G401 (cell line): ENCODE data around the gene CLEC4M. TPM values are rescaled to one million over a fixed set of nuclear protein-coding genes. Genes with fewer than 3 reads are reported as not detected.

Source experiments
- DNase-seq: peaks from one replicate; pipeline ENCODE4 v3.0.0-alpha.2; 2015; ENCODE audit warnings: low spot score
- in situ Hi-C: cut with HindIII; loops from 2 replicates; pipeline ENCODE4 v1.10.0; 2016; ENCODE audit warnings: low sequenced_read_pairs, mixed read lengths
- total RNA-seq: library from RNA; depleted of rRNA; stranded (reverse); fragments of >200 nt; shearing (Covaris generic); gene quantifications from 2 replicates; pipeline ENCODE4 v1.2.3, GENCODE V29; 2014; rRNA removed

The CLEC4M gene, protein sequence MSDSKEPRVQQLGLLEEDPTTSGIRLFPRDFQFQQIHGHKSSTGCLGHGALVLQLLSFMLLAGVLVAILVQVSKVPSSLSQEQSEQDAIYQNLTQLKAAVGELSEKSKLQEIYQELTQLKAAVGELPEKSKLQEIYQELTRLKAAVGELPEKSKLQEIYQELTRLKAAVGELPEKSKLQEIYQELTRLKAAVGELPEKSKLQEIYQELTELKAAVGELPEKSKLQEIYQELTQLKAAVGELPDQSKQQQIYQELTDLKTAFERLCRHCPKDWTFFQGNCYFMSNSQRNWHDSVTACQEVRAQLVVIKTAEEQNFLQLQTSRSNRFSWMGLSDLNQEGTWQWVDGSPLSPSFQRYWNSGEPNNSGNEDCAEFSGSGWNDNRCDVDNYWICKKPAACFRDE
- total RNA-seq: not detected in 2 replicates

DNA sequence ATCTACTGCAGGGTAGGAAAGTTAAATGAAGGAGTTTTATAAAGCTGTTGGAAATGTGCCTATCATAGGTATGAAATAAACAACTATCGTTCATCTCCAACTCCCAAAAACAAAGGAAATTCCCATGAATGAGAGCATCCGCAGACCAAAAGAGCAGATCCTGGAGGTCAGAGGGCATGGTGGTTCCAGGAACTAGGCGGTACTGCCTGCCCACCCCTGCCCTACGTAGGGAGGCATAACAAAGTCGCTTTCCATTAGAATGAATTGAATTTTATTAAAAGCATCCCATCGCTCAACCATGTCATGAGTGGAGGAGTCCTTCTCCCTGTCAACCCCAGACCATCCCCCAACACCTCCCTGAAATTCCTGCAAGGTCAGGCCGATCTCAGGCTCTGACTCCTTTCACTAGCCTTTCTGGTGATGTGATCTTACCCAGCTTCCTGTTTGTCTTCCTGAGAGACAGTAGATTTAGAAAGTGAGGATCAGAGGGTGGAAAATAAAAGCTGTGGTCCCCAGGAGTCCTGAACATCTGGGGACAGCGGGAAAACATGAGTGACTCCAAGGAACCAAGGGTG lies at the start of gene CLEC4M:
Gene CLEC4M (plus strand): TSS at position 525 of the 575 bp plus-strand sequence. CDS start 24 bp downstream, at position 549.
- in situ Hi-C loops: no loop called here
- no peak for DNase-seq

DNA sequence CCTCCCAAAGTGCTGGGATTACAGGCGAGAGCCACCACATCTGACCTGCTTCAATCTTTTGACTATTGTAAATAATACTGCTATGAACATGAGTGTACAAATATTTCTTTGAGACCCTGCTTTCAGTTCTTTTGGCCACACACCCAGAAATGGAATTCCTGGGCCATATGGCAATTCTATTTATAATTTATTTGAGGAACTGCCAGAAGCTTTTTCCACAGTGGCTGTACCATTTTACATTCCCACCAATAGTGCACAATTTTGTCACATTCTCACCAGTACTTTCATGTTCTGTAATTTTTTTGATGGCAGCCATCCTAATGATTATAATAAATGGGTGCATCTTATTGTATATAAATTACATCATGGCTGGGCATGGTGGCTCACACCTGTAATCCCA lies 47.4 kb upstream of the CLEC4M start:
- in situ Hi-C loops: no loop called here
- DNase-seq: peak; percentile 84

DNA sequence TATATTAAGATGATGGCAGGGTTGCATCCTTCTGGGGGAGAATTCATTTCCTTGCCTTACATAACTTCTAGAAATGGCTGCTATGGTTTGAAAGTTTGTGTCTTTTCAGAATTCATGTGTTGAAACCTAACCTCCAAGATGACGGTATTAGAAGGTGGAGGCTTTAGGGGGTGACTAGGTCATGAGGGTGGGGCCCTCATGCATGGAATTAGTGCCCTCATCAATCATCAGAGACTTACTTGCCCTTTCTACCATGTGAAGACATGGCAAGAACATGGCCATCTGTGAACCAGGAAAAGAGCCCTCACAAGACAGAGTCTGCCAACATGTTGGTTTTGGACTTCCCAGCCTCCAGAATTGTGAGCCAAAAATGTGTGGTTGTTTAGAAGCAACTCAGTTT lies 46.3 kb upstream of the CLEC4M start:
- no peak for DNase-seq
- in situ Hi-C loops: no loop called here

DNA sequence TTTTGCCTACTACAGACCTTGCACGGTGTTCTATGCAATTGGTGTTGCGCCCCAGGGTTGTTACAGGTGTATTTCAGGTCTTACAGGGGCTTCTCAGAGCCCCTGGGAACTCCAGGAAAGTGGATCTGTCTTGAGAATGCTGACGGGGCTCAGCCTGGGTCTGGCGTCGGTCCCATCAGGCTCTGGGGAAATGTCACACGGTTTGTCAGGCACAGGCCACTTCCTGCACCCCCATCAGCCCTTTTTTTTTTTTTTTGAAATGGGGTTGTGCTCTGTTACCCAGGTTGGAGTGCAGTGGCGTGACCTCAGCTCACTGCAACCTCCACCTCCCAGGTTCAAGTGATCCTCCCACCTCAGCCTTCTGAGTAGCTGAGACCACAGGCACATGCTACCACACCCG lies 44.4 kb upstream of the CLEC4M start:
- no peak for DNase-seq
- in situ Hi-C loops: no loop called here

DNA sequence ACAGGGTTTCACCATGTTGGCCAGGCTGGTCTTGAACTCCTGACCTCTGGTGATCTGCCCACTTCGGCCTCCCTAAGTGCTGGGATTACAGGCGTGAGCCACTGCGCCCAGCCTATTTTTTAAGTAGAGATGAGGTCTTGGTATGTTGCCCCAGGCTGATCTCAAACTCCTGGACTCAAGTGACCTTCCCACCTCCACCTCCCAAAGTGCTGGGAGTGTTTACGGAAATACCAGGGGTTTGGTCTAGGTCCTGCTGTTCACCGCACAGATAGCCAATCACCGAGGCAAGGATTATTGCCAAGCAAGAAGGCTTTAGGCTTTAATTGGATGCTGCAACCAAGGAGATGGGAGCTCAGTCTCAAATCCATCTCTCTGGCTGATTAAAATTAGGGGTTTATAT lies 42.7 kb upstream of the CLEC4M start:
- in situ Hi-C loops: no loop called here

DNA sequence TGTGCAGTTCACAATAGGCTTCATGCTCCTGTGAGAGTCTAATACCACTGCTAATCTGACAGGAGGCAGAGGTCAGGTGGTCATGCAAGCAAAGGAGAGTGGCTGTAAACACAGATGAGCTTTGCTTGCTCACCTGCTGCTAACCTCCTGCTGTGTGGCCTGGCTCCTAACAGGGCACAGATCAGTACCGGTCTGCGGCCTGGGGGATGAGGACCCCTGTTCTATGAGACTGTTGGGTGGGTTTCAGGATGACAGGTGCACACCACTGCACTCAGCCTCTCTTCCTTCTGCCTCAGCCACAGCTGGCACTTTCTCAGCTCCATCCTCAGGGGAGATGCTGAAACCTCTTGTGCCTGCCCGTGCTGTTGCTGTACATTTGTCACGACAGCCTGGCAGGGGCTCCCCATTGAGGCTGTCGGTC lies 40.8 kb upstream of the CLEC4M start:
- peak; percentile 78 for DNase-seq
- in situ Hi-C loops: no loop called here

More for the DNA sequence above, 42.7 kb upstream of the CLEC4M start:
- no peak for DNase-seq

DNA sequence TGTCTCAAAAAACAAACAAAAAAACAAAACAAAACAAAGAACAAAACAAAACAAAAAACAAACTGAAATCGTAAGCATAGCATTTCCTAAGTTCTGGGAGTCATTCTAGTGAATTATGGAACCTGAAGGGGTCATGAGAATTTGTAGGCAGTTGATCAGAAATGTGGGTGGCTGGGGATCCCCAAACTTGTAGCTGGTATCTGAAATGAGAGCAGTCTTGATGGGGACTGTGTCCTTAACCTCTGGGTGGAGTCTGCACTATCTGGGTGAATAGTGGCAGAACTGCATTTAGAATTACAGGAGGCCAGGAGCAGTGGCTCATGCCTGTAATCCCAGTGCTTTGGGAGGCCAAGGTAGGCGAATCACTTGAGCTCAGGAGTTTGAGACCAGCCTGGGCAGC lies 37.3 kb upstream of the CLEC4M start:
- DNase-seq: no peak
- in situ Hi-C loops: no loop called here

DNA sequence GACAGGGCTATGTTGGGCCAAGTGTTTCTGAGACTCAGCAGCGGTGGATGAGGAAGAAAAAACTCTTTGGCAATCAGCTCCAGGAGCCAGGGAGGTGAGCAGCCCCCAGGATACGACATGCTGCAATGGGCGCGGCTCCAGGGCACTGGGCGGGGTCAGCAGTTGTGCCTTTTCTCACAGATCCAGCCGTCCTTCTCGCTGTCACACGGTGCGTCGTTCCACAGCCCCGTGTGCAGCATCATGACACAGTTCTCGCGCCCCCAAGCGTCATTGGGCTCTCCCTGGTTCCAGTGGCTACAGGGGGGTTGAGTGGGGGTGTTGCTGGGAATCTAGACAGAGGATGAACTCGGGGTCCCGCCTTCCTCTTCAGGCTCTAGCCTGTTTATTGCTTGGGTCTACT lies 33.8 kb upstream of the CLEC4M start:
- DNase-seq: no peak
- in situ Hi-C loops: no loop called here

DNA sequence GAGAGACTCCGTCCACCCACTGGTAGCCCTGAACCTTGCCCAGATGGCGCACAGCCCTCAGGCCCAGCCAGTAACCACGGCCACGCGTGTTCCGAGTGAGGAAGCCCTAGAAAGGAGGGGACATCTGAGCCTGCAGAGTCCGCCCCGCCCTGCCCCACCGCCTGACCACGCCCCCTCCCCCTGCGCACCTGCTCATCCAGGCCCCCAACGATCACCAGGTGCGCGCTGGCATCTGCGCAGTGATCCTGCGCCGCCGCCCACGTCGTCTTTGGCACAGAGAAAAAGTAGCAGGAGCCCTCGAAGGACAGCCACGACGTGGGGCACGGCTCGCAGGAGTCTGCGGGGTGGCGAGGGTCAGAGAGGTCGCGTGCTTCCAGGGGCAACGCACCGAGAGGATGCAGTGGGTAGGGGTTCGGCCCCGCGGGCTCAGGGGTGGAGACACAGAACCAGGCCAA lies 33.2 kb upstream of the CLEC4M start:
- DNase-seq: no peak
- in situ Hi-C loops: no loop called here

DNA sequence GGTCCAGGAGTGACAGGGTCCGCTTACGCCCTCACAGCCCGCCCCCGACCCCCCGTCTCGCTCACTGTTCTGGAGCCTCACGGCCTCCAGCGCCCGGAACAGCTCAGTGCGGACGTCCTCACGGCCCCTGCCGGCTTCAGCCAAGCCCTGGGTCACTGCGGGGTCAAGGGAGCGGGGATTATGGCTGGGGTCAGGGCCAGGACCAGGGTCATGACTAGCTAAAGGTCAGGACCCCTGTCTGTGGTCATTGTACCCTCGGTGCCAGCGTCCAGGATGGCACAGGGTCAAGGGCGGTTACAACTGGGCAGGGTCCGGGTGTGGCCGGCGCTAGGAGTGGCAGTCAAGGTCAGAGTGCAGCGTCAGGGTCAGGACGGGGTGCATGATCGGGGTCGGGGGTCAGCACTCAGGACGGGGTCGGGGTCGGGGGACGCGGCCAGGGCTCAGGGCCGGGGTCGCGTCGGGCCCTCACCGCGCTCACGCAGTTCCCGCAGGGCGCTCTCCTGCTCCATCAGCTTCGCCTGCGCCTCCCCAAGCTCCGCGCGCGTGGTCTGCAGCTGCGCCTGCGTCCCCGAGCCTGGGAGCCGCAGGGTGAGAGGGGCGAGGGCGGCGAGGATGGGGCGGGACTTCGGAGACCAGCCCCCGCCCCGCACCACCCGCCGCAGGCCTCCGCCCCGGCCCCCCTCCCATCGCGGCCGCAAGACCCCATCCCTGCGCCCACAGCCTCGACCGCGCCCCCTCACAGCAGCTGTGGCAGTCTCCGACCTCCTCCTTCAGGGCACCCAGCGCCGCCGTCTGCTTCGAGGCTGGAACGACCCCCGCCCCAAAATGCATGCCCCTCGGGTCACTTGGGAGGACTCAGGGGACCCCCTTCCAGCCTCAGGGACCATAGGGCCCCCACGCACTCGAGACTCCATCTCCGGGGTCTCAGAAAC lies 32.5 kb upstream of the CLEC4M start:
- DNase-seq: no peak

DNA sequence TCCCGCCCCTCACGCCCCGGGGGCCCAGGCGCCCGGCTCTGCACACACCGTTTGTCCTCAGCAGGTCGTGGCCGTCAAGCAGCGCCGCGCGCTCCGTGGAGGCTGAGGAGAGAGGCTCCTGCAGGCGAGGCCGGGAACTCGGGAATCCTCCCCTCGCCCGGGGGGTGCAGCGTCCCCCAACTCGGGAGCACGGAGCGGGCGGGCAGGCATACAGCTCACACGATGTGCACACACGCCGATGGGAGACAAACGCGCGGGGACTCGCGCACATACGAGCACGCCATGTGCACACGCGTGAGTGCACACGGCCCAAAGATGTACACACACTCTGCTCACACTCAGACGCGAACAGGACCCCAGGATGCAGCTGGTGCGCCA lies 31.8 kb upstream of the CLEC4M start:
- no peak for DNase-seq
- in situ Hi-C loops: no loop called here

More for the DNA sequence above, 32.5 kb upstream of the CLEC4M start:
- in situ Hi-C loops: no loop called here

DNA sequence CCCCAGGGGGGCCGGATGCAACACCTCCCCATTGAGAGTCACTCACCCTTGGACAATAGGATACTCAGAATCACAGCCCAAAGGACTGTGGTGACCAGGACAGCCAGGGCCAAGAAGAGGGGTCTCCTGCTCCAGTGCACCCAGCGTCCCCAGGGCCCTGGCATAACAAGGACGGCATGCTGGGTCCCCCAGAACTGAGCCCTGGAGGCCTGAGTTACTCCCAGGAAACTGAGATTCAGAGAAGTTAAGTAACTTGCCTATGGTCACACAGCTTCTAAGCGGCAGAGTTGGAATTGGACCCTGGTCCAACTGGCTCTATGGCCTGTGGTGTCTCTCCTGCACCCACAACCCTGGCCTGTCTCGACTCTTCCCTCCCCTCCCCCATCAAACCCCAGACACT lies 31.4 kb upstream of the CLEC4M start:
- in situ Hi-C loops: no loop called here
- no peak for DNase-seq

DNA sequence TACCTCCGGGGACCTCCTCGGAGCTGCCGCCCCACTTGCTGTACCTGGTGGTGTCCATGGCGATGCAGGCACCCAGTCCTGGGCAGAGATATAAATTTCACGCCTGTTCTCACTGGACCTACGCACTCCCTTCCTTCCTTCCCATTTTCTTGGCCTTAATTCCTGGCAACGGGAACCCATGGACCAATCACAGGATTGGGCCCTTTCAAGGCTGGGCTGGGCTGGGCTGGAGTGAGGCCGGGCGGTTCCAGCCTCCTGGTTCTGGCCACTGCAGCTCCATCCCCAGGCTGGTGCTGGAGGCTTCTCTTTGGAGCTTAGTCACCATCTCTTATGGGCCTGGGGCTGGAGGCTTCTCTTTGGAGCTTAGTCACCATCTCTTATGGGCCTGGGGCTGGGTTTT lies 31.0 kb upstream of the CLEC4M start, which contains the start of gene CLEC4G:
Gene CLEC4G (minus strand): TSS at position 66 of the 400 bp plus-strand sequence. CDS start 8 bp downstream, at position 58.
- in situ Hi-C loops: no loop called here
- DNase-seq: peak; percentile 34

DNA sequence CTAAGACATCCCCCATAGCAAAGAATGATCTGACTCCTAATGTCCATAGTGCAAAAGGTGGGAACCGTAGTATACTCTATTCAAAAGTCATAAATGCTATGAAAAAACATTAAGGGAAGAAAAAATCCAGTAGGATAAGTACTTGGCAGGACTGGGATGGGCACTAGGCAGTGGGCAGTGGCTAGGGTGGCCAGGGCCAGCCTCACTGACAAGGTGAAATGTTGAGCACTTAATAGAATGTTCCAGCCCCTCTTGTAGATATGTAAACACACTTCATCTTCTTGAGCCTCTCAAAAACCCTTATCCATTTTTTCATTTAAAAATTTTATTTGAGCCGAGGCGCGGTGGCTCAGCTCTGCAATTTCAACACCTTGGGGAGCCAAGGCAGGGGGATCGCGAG lies 29.7 kb upstream of the CLEC4M start:
- in situ Hi-C loops: no loop called here
- no peak for DNase-seq

DNA sequence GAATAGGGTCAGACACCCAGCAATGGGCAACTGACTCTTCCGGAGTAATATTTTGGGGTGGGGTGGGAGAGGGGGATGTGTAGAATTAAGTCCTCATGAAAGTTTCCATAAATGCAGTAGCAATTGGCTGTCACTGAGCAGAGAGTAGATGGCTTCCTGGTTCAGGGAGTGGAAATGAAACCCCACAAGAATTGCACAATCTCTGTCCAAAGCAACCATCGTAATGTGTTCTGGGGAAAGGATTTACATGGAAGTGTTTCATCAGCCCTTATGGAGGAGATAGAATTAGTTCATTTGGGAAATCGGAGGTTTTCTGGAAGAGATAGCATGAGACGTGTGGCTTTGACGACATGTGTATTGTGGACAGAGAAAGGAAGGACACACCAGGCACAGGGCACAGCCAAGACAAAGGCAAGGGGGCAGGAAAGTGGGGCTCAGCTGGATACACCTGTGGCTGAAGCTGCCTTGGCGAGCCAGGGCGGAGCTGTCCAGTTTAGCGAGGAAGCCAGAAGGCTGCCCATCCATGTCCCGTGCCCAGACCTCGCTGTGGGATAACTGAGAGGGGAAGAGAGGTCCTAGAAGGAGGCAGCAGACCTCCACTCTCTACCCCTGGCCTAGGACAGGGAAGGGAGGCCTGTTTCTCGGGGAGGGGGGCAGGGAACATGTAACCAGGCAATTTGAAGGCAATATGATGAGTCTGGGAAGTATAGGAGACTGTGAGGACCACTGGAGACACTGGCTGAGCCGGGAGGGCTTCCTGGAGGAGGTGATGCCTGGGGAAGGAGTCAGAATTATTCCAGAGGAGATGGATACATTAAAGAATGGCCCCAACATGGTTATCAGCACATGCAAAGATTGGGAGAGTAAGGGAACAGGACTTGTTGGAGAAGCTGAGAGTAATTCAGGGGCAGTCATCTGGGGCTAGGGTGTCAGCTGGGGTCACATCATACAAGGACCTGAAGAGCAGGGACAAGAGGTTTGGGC lies 28.5 kb upstream of the CLEC4M start:
- in situ Hi-C loops: no loop called here
- DNase-seq: no peak

DNA sequence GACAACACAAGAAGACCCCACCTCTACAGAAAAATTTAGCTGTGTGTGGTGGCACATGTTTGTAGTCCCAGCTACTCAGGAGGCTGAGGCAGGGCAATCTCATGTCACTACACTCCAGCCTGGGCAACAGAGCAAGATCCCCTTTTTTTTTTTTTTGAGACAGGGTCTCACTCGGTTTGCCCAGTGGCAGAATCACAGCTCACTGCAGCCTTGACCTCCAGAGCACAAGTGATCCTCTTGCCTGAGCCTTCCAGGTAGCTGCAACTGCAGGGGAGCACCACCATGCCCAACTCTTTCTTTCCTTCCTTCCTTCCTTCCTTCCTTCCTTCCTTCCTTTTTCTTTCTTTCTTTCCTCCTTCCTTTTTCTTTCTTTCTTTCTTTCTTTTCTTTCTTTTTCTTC lies 26.9 kb upstream of the CLEC4M start:
- DNase-seq: no peak
- in situ Hi-C loops: no loop called here

DNA sequence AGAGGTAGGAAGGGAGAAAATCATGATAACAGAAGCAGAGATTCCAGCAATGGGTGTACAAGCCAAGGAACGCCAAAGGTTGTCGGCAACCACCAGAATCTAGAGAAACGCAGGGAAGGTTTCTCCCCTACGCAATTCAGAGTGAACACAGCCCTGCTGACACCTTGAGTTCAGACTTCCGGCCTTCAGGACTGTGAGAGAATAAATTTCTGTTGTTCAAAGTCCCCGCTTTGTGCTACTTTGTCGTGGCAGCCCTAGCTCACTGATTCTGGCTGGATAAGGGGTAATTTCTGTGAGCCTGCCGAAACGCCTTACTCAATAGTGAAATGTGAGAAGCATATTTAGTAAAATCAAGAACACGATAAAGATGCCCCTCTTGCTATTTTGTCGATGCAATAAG lies 25.8 kb upstream of the CLEC4M start:
- DNase-seq: no peak
- in situ Hi-C loops: no loop called here

DNA sequence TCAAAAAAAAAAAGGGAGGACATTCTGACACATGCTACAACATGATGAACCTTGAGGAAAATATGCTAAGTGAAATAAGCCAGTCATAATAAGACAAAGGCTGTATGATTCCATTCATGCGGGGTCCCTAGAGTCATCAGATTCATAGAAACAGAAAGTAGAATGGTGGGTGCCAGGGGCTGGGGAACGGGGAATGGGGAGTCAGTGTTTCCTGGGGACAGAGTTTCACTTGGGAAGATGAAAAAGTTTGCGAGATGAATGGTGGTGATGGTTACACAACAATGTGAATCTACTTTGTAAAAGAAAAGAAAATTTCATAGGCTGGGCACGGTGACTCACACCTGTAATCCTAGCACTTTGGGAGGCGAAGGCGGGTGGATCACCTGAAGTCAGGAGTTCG lies 25.0 kb upstream of the CLEC4M start:
- in situ Hi-C loops: no loop called here
- DNase-seq: no peak
